Astrocyte of the cerebellum (primary cell): ENCODE results near the gene PIGU.
"Not testable (repeated sequence)": the region's sequence is repeated elsewhere in the genome, so short reads cannot be mapped to it uniquely, and the experiment has no call there.

ENCODE experiments used
- DNase-seq: peaks from one replicate; pipeline ENCODE4 v3.0.0-alpha.2; 2011; ENCODE audit warnings: low read depth
- H3K4me3 ChIP-seq: 2 replicates; pipeline ENCODE4 v1.5.1; 2011; ENCODE audit warnings: mild to moderate bottlenecking, low read depth, low read length, moderate library complexity
- in situ Hi-C: cut with HindIII; loops from 2 replicates; pipeline ENCODE4 v1.10.0; 2017; ENCODE audit warnings: low sequenced_read_pairs
- TF ChIP-seq, protein P1 (sequence below): IDR thresholded peaks from 2 replicates; pipeline ENCODE4 v1.5.1; 2012; ENCODE audit warnings: low read length, low read depth, moderate library complexity, mild to moderate bottlenecking; ENCODE audit errors: missing control alignments

Gene PIGU

DNA sequence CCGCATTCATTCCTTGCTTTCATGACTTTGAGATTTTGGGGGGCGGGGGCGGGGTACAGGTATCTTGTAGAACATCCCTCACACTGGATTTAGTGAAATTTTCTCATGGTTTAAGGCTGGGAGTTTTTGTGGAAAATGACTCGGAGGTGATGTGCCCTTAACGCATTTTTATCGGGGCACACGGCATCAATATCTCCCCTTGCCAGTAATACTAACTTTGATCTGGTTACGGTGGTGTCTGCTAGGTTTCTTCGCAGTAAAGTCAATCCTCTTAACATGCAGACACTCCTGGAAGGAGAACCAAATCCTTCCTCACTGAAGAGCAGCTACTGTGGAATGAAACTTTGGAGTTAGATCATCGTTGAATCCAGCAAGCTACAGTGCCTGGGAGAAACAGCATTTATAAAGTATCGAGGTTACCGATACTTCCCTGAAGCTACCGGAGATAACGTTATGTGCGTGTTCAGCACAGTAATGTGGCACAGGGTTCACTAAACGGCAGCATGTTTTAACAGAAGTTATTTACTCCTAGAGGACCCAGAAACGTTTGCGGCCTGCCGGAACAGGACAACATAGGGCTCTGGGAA is 161.9 kb downstream of the PIGU start:
- H3K4me3 ChIP-seq = peak overlapping the region; percentile 87
- no peak for DNase-seq
- TF ChIP-seq, protein P1, sequence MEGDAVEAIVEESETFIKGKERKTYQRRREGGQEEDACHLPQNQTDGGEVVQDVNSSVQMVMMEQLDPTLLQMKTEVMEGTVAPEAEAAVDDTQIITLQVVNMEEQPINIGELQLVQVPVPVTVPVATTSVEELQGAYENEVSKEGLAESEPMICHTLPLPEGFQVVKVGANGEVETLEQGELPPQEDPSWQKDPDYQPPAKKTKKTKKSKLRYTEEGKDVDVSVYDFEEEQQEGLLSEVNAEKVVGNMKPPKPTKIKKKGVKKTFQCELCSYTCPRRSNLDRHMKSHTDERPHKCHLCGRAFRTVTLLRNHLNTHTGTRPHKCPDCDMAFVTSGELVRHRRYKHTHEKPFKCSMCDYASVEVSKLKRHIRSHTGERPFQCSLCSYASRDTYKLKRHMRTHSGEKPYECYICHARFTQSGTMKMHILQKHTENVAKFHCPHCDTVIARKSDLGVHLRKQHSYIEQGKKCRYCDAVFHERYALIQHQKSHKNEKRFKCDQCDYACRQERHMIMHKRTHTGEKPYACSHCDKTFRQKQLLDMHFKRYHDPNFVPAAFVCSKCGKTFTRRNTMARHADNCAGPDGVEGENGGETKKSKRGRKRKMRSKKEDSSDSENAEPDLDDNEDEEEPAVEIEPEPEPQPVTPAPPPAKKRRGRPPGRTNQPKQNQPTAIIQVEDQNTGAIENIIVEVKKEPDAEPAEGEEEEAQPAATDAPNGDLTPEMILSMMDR = no peak
- in situ Hi-C loops = no loop called here

DNA sequence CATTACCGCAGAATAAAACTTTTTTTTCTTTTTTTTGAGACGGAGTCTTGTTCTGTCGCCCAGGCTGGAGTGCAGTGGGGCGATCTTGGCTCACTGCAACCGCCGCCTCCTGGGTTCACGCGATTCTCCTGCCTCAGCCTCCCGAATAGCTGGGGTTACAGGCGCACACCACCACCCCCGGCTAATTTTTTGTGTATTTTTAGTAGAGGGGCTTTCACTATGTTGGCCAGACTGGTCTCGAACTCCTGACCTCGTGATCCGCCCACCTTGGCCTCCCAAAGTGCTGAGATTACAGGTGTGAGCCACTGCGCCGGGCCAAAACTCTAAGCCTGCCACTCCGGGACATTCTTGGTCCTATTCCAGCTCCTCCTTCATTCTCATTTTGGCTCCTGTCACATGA is 162.9 kb downstream of the PIGU start:
- H3K4me3 ChIP-seq, in situ Hi-C loops, DNase-seq: not testable (repeated sequence)

DNA sequence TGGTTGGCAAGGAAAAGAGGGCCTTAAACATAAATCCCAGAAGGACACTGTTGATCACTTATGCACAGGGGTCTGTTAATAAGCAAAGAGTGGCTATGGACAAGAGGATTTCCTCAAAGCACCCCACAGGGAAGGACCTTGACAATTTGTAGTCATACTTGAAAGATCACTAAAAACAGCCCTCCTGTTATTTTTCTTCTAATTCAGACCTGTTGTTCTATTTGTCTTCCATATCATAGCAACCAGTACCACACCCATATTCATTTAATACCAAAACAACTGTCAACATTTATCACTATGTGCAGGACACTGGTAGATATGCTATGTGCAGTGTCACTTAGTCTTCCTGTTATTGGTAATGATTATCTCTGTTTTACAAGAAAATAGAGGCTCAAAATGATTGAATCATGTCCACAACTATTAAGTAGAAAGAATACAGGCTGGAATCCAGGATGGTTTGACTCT is 163.9 kb downstream of the PIGU start:
- no peak overlapping the region for H3K4me3 ChIP-seq
- DNase-seq = no peak
- in situ Hi-C loops = no loop called here
- TF ChIP-seq, protein P1 = no peak

DNA sequence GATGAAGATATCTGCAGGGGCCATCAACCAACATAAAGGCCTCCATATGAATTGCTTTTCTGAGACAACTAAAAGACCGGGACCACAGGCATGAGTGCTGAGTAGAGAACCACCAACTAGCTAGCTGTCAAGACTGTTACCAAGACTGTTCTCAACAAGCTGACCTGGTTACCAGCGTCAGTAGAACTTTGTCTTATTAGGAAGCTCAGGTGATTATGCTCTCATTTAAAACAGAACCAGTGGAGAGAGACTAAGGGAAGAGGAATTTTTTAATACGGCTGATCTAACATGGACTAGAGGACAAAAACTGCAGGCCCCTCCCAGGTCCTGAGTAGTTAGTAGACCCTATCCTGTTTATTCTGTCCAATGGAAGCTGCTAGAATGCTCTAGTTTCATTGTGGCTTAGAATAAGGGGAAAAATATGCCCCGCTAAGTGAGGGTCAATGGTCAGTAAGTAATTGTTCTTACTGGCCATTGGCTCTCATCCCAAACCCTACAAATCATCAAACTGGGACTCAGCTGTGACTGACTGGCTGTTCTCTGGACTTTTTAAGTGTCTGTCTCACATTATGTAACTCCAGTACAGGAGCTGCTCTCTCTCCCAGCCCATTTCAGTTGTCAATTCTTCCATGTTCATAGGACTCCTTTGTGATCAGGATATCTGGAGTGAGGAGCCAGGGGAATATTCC is 164.5 kb downstream of the PIGU start:
- TF ChIP-seq, protein P1 = no peak
- DNase-seq = no peak
- H3K4me3 ChIP-seq = no peak overlapping the region
- in situ Hi-C loops = no loop called here

DNA sequence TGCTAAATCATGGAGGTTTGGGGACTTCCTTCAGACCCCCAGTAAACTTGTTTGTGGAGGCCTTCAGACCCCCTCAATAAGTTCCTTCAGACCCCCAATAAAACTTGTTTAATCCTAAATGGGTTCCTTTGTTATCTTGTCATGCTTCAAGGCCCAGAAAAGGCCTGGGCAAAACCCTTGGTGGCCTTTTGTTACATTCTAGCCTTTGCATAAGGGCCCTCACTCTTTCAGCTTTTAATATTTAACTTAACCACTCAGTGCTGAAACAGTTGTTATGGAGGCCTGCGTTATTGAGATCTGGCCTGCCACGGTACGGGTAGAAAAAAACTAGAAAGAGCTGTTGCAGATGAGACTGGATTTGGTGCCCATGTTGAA is 165.0 kb downstream of the PIGU start:
- TF ChIP-seq, protein P1 = no peak
- H3K4me3 ChIP-seq = no peak overlapping the region
- no peak for DNase-seq
- in situ Hi-C loops = no loop called here

DNA sequence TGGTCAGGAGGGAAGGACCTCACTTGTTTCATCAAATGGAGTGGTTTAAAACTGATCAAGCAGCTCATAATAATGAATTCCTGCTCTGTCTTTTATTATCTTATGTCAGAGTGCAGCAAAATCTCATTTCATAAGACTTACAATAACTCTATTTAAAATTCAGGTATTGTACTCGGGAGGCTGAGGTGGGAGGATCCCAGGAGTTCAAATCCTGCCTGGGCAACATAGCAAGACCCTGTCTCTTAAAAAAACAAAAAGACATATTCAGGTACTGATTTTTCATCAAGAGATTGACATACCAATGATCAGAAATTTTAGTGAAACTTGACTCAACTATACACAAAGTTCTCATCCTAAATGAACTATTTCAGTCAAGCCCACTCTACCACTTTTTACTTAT is 166.3 kb downstream of the PIGU start:
- in situ Hi-C loops = no loop called here
- DNase-seq = no peak
- TF ChIP-seq, protein P1 = no peak
- no peak overlapping the region for H3K4me3 ChIP-seq
